Spleen (tissue), 7 donors: ENCODE data around the gene PHC2.
A peak's percentile ranks its signal among the peaks of the same experiment; 100 is the strongest.

Experiments
- POLR2A ChIP-seq, 3 donors: fragments of 450-650 bp; IDR thresholded peaks; one replicate each; pipeline ENCODE4 v1.5.1; 2017; ENCODE audit warnings: antibody characterized with exemption in 3 of 3, mild to moderate bottlenecking in 1 of 3
- TF ChIP-seq, protein P1 (sequence below), 11 experiments: fragments of 200-600 bp in 7 of 11; fragments of 450-650 bp in 4 of 11; sonication (generic) in 4 of 11; IDR thresholded peaks in 8 of 11; conservative IDR thresholded peaks in 3 of 11; 1 replicate in 7 of 11; 2 replicates in 4 of 11; pipeline versions ENCODE4 v1.4.0 to v1.8.0; 2016 to 2021; ENCODE audit warnings: antibody characterized with exemption in 11 of 11, inconsistent platforms in 4 of 11, mild to moderate bottlenecking in 1 of 11
- donor health status: DM: no; HTN: no; CAD: no; lungs with moderate emphysema.
- donor health status: DM: no; HTN: no; CAD: no.
- donor health status: DM: no; HTN: no; CAD: no.

- TF ChIP-seq, protein P1, sequence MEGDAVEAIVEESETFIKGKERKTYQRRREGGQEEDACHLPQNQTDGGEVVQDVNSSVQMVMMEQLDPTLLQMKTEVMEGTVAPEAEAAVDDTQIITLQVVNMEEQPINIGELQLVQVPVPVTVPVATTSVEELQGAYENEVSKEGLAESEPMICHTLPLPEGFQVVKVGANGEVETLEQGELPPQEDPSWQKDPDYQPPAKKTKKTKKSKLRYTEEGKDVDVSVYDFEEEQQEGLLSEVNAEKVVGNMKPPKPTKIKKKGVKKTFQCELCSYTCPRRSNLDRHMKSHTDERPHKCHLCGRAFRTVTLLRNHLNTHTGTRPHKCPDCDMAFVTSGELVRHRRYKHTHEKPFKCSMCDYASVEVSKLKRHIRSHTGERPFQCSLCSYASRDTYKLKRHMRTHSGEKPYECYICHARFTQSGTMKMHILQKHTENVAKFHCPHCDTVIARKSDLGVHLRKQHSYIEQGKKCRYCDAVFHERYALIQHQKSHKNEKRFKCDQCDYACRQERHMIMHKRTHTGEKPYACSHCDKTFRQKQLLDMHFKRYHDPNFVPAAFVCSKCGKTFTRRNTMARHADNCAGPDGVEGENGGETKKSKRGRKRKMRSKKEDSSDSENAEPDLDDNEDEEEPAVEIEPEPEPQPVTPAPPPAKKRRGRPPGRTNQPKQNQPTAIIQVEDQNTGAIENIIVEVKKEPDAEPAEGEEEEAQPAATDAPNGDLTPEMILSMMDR (IDR thresholded peaks at IDR 0.05 in 8 of 11, conservative IDR thresholded peaks at IDR 0.05 in 3 of 11): peak in 2 of 11 experiments; percentile 18
- no peak for TF ChIP-seq POLR2A (IDR thresholded peaks at IDR 0.05)
Observed at GRCh38 chr1:33472269-33472980, 41.5 kb upstream of the PHC2 start, which contains the start of gene ZSCAN20.
